DND-41 (cell line): ENCODE measurements around the gene ELK4.
A peak's percentile ranks its signal among the peaks of the same experiment; 100 is the strongest.

Experiments used
- ATAC-seq: fragments of 200-7000 bp; cut with Tn5 transposase; 3 replicates; pipeline ENCODE4 v1.9.1; 2021; ENCODE audit warnings: low read depth; ENCODE audit not compliant: insufficient read depth
- DNase-seq: peaks from one replicate; pipeline ENCODE4 v3.0.0-alpha.2; 2020
- H2AFZ ChIP-seq: 2 replicates; pipeline ENCODE4 v1.6.0; 2012; ENCODE audit warnings: low read depth, low read length
- H3K27ac ChIP-seq: 2 replicates; pipeline ENCODE4 v1.5.1; 2012; ENCODE audit warnings: low read length, inconsistent platforms
- H3K27me3 ChIP-seq: fragments of 200-600 bp; sonication (generic); 2 replicates; pipeline ENCODE4 v1.6.0; 2012; ENCODE audit warnings: low read length, mild to moderate bottlenecking, inconsistent platforms; ENCODE audit not compliant: insufficient read depth, poor library complexity
- H3K36me3 ChIP-seq: 2 replicates; pipeline ENCODE4 v1.5.1; 2012; ENCODE audit warnings: low read length, inconsistent platforms; ENCODE audit not compliant: insufficient read depth
- H3K4me1 ChIP-seq: 2 replicates; pipeline ENCODE4 v1.5.1; 2012; ENCODE audit warnings: mild to moderate bottlenecking, low read length; ENCODE audit not compliant: insufficient read depth
- H3K4me2 ChIP-seq: 2 replicates; pipeline ENCODE4 v1.6.0; 2012; ENCODE audit warnings: mild to moderate bottlenecking, moderate library complexity, low read length, inconsistent platforms; ENCODE audit not compliant: insufficient read depth
- H3K4me3 ChIP-seq, 2 experiments: fragments of 200-600 bp in 1 of 2; shearing (Covaris generic) in 1 of 2; 2 replicates each; pipeline ENCODE4 v1.5.1; 2012 to 2016; ENCODE audit warnings: inconsistent platforms in 2 of 2, low read length in 2 of 2, mild to moderate bottlenecking in 2 of 2, low read depth in 1 of 2, moderate library complexity in 1 of 2
- H3K79me2 ChIP-seq: 2 replicates; pipeline ENCODE4 v1.6.0; 2012; ENCODE audit warnings: low read length, inconsistent platforms; ENCODE audit not compliant: insufficient read depth
- H3K9ac ChIP-seq: 2 replicates; pipeline ENCODE4 v1.6.0; 2012; ENCODE audit warnings: low read depth, mild to moderate bottlenecking, inconsistent platforms, low read length, moderate library complexity
- H3K9me3 ChIP-seq: 2 replicates; pipeline ENCODE4 v1.5.1; 2012; ENCODE audit warnings: low read length, moderate library complexity, mild to moderate bottlenecking, inconsistent platforms; ENCODE audit not compliant: insufficient read depth, severe bottlenecking
- H4K20me1 ChIP-seq: 2 replicates; pipeline ENCODE4 v1.6.0; 2012; ENCODE audit warnings: low read length; ENCODE audit not compliant: insufficient read depth
- CTCF ChIP-seq: IDR thresholded peaks from 2 replicates; pipeline ENCODE4 v1.5.1; 2012; ENCODE audit warnings: borderline replicate concordance, low read length, moderate library complexity, mild to moderate bottlenecking; ENCODE audit not compliant: poor library complexity, severe bottlenecking; ENCODE audit errors: extremely low read depth
- EZH2 ChIP-seq: IDR thresholded peaks from 3 replicates; pipeline ENCODE4 v1.6.1; 2012; ENCODE audit warnings: borderline replicate concordance, low read depth, mild to moderate bottlenecking, moderate library complexity, low read length, inconsistent platforms; ENCODE audit not compliant: severe bottlenecking

ELK4 gene

GRCh38 chr1:205590777-205591513 lies 40.9 kb downstream of the ELK4 start:
- H3K27me3 ChIP-seq, result no peaks in the 10 kb centered on the region
- H3K4me3 ChIP-seq, result no peak overlapping the region
- H2AFZ ChIP-seq, result no peak overlapping the region; the same call in 1 of the 2 replicates
- H3K4me2 ChIP-seq, result peak overlapping the region; percentile 66
- no peaks in the 10 kb centered on the region for H3K79me2 ChIP-seq
- no peak overlapping the region for H3K27ac ChIP-seq
- no peak for TF ChIP-seq CTCF
- no peak for TF ChIP-seq EZH2
- ATAC-seq (peak; percentile 42), DNase-seq (no peak)
- peak overlapping the region; percentile 29; the same call in 1 of the 2 replicates for H3K9ac ChIP-seq
- H4K20me1 ChIP-seq, result no peaks in the 10 kb centered on the region
- peaks cover 31% of the 10 kb centered on the region for H3K4me1 ChIP-seq
- H3K9me3 ChIP-seq, result no peaks in the 10 kb centered on the region
- no peaks in the 10 kb centered on the region for H3K36me3 ChIP-seq

GRCh38 chr1:205590457-205590768 lies 41.4 kb downstream of the ELK4 start:
- no peak for DNase-seq
- H3K27me3 ChIP-seq, result no peaks in the 10 kb centered on the region
- no peak for ATAC-seq
- no peaks in the 10 kb centered on the region for H3K36me3 ChIP-seq
- no peak overlapping the region for H3K27ac ChIP-seq
- H3K4me2 ChIP-seq, result no peak overlapping the region
- no peaks in the 10 kb centered on the region for H3K79me2 ChIP-seq
- no peak for TF ChIP-seq EZH2
- TF ChIP-seq CTCF, result no peak
- no peaks in the 10 kb centered on the region for H4K20me1 ChIP-seq
- H3K4me1 ChIP-seq, result peaks cover 31% of the 10 kb centered on the region
- no peaks in the 10 kb centered on the region for H3K9me3 ChIP-seq
- no peak overlapping the region for H2AFZ ChIP-seq
- H3K4me3 ChIP-seq, result no peak overlapping the region
- H3K9ac ChIP-seq, result no peak overlapping the region

- TF ChIP-seq EZH2, result no peak
- no peak for TF ChIP-seq CTCF
- H3K9me3 ChIP-seq, result no peaks in the 10 kb centered on the region
- no peaks in the 10 kb centered on the region for H3K36me3 ChIP-seq
- H3K4me2 ChIP-seq, result no peak overlapping the region
- H3K4me3 ChIP-seq, result no peak overlapping the region
- H3K79me2 ChIP-seq, result no peaks in the 10 kb centered on the region
- no peaks in the 10 kb centered on the region for H4K20me1 ChIP-seq
- H3K27ac ChIP-seq, result no peak overlapping the region
- ATAC-seq, result no peak
- no peaks in the 10 kb centered on the region for H3K27me3 ChIP-seq
- H2AFZ ChIP-seq, result no peak overlapping the region
- H3K9ac ChIP-seq, result no peak overlapping the region
- peaks cover 31% of the 10 kb centered on the region for H3K4me1 ChIP-seq
- DNase-seq, result no peak
Observed at GRCh38 chr1:205589618-205590456, 42.0 kb downstream of the ELK4 start.
